Hematopoietic multipotent progenitor cell treated with erythropoietin and hydrocortisone succinate and interleukin-3 and kit ligand, for 15 days (in vitro differentiated cells): Measurements from ENCODE around the gene FAM83D.

Experiments
- DNase-seq: peaks from one replicate; pipeline ENCODE4 v3.0.0-alpha.2; 2015; ENCODE audit warnings: low spot score

Gene FAM83D

GRCh38 chr20:38926142-38926933, at the start of gene FAM83D:
FAM83D (plus strand) TSS chr20:38926417; CDS start chr20:38926443, 26 bp downstream.
- DNase-seq: peak; percentile 98

GRCh38 chr20:38877483-38877882, 48.7 kb upstream of the FAM83D start:
- no peak for DNase-seq

- no peak for DNase-seq
Observed at GRCh38 chr20:38878866-38879265, 47.4 kb upstream of the FAM83D start.

GRCh38 chr20:38880952-38881735, 45.1 kb upstream of the FAM83D start:
- no peak for DNase-seq

- DNase-seq: no peak
Observed at GRCh38 chr20:38881806-38882440, 44.3 kb upstream of the FAM83D start.

GRCh38 chr20:38882600-38882999, 43.6 kb upstream of the FAM83D start:
- no peak for DNase-seq

GRCh38 chr20:38883081-38883980, 42.9 kb upstream of the FAM83D start:
- DNase-seq: no peak

GRCh38 chr20:38883981-38884733, 42.1 kb upstream of the FAM83D start:
- DNase-seq: no peak

GRCh38 chr20:38885357-38885756, 40.9 kb upstream of the FAM83D start:
- no peak for DNase-seq

GRCh38 chr20:38888059-38888831, 38.0 kb upstream of the FAM83D start:
- no peak for DNase-seq

GRCh38 chr20:38889050-38889449, 37.2 kb upstream of the FAM83D start:
- DNase-seq: no peak

GRCh38 chr20:38889792-38890496, 36.3 kb upstream of the FAM83D start:
- DNase-seq: no peak

- no peak for DNase-seq
Observed at GRCh38 chr20:38890497-38890818, 35.8 kb upstream of the FAM83D start.

GRCh38 chr20:38892091-38892981, 33.9 kb upstream of the FAM83D start:
- DNase-seq: no peak

- no peak for DNase-seq
Observed at GRCh38 chr20:38893056-38893564, 33.1 kb upstream of the FAM83D start.

- peak; percentile 67 for DNase-seq
Observed at GRCh38 chr20:38893565-38894090, 32.6 kb upstream of the FAM83D start.

GRCh38 chr20:38894091-38894847, 31.9 kb upstream of the FAM83D start:
- DNase-seq: no peak
